Neural cell (in vitro differentiated cells): ENCODE results near the gene SLC12A9. TPM values are rescaled to one million over a fixed set of nuclear protein-coding genes. Genes with fewer than 3 reads are reported as not detected.

ENCODE experiments used
- H2AFZ ChIP-seq: fragments of 200-600, 300-800 bp; sonication (generic), shearing (Covaris generic); 2 replicates; pipeline ENCODE4 v1.6.0; 2014; ENCODE audit warnings: low read depth, mild to moderate bottlenecking, antibody characterized with exemption, low read length, moderate library complexity
- H3F3A ChIP-seq: fragments of 200-600 bp; shearing (Covaris generic); 2 replicates; pipeline ENCODE4 v1.6.1; 2016; ENCODE audit warnings: mild to moderate bottlenecking, moderate library complexity, mixed read lengths, antibody characterized with exemption, low read length; ENCODE audit not compliant: insufficient read depth, poor library complexity, severe bottlenecking
- H3K27ac ChIP-seq: fragments of 200-600, 300-800 bp; sonication (generic), shearing (Covaris generic); 2 replicates; pipeline ENCODE4 v1.5.1; 2014; ENCODE audit warnings: mild to moderate bottlenecking, low read length, moderate library complexity
- H3K27me3 ChIP-seq: fragments of 300-800, 200-600 bp; sonication (generic), shearing (Covaris generic); 2 replicates; pipeline ENCODE4 v1.6.0; 2014; ENCODE audit warnings: mild to moderate bottlenecking, low read depth, low read length, moderate library complexity; ENCODE audit not compliant: insufficient read depth
- H3K36me3 ChIP-seq: fragments of 300-800, 200-600 bp; sonication (generic), shearing (Covaris generic); 2 replicates; pipeline ENCODE4 v1.5.1; 2014; ENCODE audit warnings: mild to moderate bottlenecking, antibody characterized with exemption, low read length, moderate library complexity; ENCODE audit not compliant: insufficient read depth
- H3K4me2 ChIP-seq: fragments of 300-800, 200-600 bp; sonication (generic), shearing (Covaris generic); 2 replicates; pipeline ENCODE4 v1.6.0; 2014; ENCODE audit warnings: mild to moderate bottlenecking, low read length
- H3K4me3 ChIP-seq: fragments of 300-800, 200-600 bp; sonication (generic), shearing (Covaris generic); 2 replicates; pipeline ENCODE4 v1.5.1; 2014; ENCODE audit warnings: mild to moderate bottlenecking, low read length, moderate library complexity
- H3K79me2 ChIP-seq: fragments of 200-600 bp; shearing (Covaris generic); replicated peaks from 2 replicates; pipeline ENCODE4 v1.6.0; 2014; ENCODE audit warnings: mild to moderate bottlenecking, low read length, moderate library complexity; ENCODE audit not compliant: insufficient read depth
- H3K9ac ChIP-seq: fragments of 300-800, 200-600 bp; sonication (generic), shearing (Covaris generic); 2 replicates; pipeline ENCODE4 v1.6.1; 2016; ENCODE audit warnings: mild to moderate bottlenecking, low read length, mixed read lengths
- H3K9me2 ChIP-seq: fragments of 200-600 bp; shearing (Covaris generic); 2 replicates; pipeline ENCODE4 v1.6.1; 2016; ENCODE audit warnings: mild to moderate bottlenecking, low read length, mixed read lengths; ENCODE audit not compliant: insufficient read depth
- H3K9me3 ChIP-seq: fragments of 200-600, 300-800 bp; sonication (generic), shearing (Covaris generic); 2 replicates; pipeline ENCODE4 v1.6.1; 2016; ENCODE audit warnings: mild to moderate bottlenecking, mixed run types, low read length, moderate library complexity, mixed read lengths
- H4K20me1 ChIP-seq: fragments of 200-600 bp; shearing (Covaris generic); 2 replicates; pipeline ENCODE4 v1.6.1; 2016; ENCODE audit warnings: mild to moderate bottlenecking, mixed run types; ENCODE audit not compliant: insufficient read depth
- EP300 ChIP-seq: fragments of 450-650 bp; conservative IDR thresholded peaks from 2 replicates; pipeline ENCODE4 v1.6.1; 2014; ENCODE audit warnings: antibody characterized with exemption, mild to moderate bottlenecking, moderate library complexity; ENCODE audit not compliant: poor library complexity, severe bottlenecking
- EZH2 ChIP-seq: fragments of 200-600, 300-800 bp; shearing (Covaris generic), sonication (generic); IDR thresholded peaks from 2 replicates; pipeline ENCODE4 v1.6.1; 2014; ENCODE audit warnings: antibody characterized with exemption, low read length, borderline replicate concordance, mild to moderate bottlenecking; ENCODE audit not compliant: insufficient read depth, poor library complexity, severe bottlenecking
- MXI1 ChIP-seq: fragments of 450-650 bp; conservative IDR thresholded peaks from 2 replicates; pipeline ENCODE4 v1.6.1; 2014; ENCODE audit warnings: antibody characterized with exemption, mild to moderate bottlenecking; ENCODE audit not compliant: poor library complexity, severe bottlenecking
- POLR2AphosphoS5 ChIP-seq: IDR thresholded peaks from 2 replicates; pipeline ENCODE4 v1.6.1; 2012
- RAD21 ChIP-seq: fragments of 450-650 bp; conservative IDR thresholded peaks from 2 replicates; pipeline ENCODE4 v1.6.1; 2014; ENCODE audit warnings: antibody characterized with exemption, mild to moderate bottlenecking, moderate library complexity
- SMC3 ChIP-seq: fragments of 450-650 bp; conservative IDR thresholded peaks from 2 replicates; pipeline ENCODE4 v1.6.1; 2014; ENCODE audit warnings: antibody characterized with exemption, mild to moderate bottlenecking, moderate library complexity; ENCODE audit not compliant: poor library complexity
- TAF1 ChIP-seq: IDR thresholded peaks from 2 replicates; pipeline ENCODE4 v1.6.1; 2012; ENCODE audit warnings: low read depth
- polyA plus RNA-seq: library from polyadenylated mRNA; depleted of rRNA; stranded (reverse); fragments of >200 nt; gene quantifications from 2 replicates; pipeline ENCODE4 v1.2.3, GENCODE V29; 2014
- TF ChIP-seq, protein P1 (sequence below): fragments of 450-650 bp; IDR thresholded peaks from 2 replicates; pipeline ENCODE4 v1.5.1; 2014; ENCODE audit warnings: antibody characterized with exemption, mild to moderate bottlenecking, moderate library complexity; ENCODE audit not compliant: poor library complexity, severe bottlenecking
- TF ChIP-seq, protein P2 (sequence below): IDR thresholded peaks from 2 replicates; pipeline ENCODE4 v1.6.1; 2012; ENCODE audit warnings: borderline replicate concordance

The SLC12A9 gene
- polyA plus RNA-seq, 1 donor from 2014 or later = 21.2 TPM

DNA sequence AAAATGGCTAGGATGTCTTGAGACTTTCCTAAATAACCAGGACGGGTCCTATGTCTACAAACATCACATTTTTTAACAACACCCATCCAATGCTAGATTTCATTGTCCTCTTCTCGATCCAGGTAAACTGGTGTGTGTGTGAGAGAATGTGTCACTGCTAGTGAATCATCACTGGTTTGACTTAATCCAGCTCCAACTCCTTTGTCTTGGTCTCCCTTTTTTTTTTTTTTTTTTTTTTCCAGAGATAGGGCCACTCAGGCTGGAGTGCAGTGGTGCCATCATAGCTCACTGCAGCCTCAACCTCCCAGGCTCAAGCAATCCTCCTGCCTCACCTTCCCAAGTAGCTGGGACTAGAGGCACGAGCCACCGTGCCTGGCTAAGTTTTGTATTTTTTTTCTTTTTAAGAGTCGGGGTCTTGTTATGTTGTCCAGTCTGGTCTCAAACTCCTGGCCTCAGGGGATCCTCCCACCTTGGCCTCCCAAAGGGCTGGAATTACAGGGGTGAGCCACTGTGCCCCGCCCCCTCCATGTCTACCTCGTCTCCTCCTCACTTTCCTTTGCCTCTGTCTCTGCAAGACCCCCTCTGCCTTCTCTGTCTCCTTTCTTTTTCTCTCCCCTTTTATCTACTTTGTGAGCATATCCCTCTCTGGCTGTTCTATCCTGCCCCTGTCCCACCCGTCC lies 39.2 kb downstream of the SLC12A9 start:
- no peak overlapping the region for H3K4me3 ChIP-seq
- H3K9me2 ChIP-seq = no peaks in the 10 kb centered on the region
- H3K9me3 ChIP-seq = no peaks in the 10 kb centered on the region
- H3K4me2 ChIP-seq = no peak overlapping the region
- no peak overlapping the region for H3K9ac ChIP-seq
- no peak overlapping the region for H3K27ac ChIP-seq
- no peak for TF ChIP-seq EP300
- no peaks in the 10 kb centered on the region for H3K79me2 ChIP-seq
- no peaks in the 10 kb centered on the region for H3F3A ChIP-seq
- H3K36me3 ChIP-seq = peaks cover 18% of the 10 kb centered on the region
- H3K27me3 ChIP-seq = peaks cover 21% of the 10 kb centered on the region
- no peak overlapping the region for H2AFZ ChIP-seq
- H4K20me1 ChIP-seq = no peaks in the 10 kb centered on the region

DNA sequence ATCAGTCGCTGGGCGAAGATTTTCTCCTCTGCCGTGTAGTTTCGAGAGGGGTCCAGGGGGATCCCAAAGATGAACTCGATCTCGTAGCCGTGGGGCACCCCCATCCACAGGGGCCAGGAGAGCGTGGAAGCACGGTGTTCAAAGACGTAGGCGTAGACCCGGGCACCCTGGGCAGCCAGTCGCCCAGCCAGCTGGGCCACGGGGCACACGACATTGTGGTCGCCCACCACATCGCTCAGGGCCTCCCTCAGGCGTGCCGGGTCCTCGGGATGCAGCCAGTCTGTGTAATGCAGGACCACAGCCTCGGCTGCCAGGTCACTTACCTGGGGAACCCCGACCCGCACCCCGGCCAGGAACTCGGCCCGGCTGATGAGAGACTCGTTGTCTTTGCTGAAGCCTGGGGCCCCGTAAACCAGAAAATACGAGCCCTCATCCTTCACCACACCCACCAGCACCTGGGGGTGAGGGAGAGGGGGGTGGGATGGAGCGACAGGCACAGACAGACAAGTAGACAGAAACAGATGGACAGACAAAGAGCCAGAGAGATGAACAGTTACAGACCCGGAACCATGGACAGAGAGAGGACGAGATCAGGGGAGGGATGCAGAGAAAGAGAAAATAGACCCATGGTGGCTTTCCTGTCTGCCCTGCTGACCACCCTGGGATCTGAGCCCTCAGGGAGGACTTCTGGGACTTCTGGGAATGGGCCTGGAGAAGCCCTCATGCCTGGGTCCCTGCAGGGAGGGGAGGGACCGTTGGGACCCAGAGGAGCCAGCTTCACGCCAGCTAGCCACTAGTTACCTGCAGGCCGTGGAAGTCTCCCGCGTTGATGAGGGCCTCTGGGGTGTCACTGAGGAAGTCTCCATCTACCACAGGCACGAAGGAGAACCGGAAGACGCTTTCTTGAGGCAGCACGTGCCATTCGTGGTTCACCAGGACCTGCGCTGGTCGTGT lies 40.1 kb downstream of the SLC12A9 start:
- H3K27me3 ChIP-seq = peaks cover 26% of the 10 kb centered on the region
- H3K27ac ChIP-seq = no peak overlapping the region
- no peaks in the 10 kb centered on the region for H3K9me3 ChIP-seq
- no peaks in the 10 kb centered on the region for H3K9me2 ChIP-seq
- no peaks in the 10 kb centered on the region for H3K79me2 ChIP-seq
- peaks cover 11% of the 10 kb centered on the region for H3K36me3 ChIP-seq
- no peak overlapping the region for H3K9ac ChIP-seq
- no peaks in the 10 kb centered on the region for H3F3A ChIP-seq
- no peak overlapping the region for H3K4me3 ChIP-seq
- no peak overlapping the region for H2AFZ ChIP-seq
- H3K4me2 ChIP-seq = no peak overlapping the region
- TF ChIP-seq SMC3 (no peak), POLR2AphosphoS5 (no peak), RAD21 (no peak), MXI1 (no peak), EP300 (no peak), EZH2 (no peak), TAF1 (no peak)
- TF ChIP-seq, protein P1, sequence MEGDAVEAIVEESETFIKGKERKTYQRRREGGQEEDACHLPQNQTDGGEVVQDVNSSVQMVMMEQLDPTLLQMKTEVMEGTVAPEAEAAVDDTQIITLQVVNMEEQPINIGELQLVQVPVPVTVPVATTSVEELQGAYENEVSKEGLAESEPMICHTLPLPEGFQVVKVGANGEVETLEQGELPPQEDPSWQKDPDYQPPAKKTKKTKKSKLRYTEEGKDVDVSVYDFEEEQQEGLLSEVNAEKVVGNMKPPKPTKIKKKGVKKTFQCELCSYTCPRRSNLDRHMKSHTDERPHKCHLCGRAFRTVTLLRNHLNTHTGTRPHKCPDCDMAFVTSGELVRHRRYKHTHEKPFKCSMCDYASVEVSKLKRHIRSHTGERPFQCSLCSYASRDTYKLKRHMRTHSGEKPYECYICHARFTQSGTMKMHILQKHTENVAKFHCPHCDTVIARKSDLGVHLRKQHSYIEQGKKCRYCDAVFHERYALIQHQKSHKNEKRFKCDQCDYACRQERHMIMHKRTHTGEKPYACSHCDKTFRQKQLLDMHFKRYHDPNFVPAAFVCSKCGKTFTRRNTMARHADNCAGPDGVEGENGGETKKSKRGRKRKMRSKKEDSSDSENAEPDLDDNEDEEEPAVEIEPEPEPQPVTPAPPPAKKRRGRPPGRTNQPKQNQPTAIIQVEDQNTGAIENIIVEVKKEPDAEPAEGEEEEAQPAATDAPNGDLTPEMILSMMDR = no peak
- TF ChIP-seq, protein P2, sequence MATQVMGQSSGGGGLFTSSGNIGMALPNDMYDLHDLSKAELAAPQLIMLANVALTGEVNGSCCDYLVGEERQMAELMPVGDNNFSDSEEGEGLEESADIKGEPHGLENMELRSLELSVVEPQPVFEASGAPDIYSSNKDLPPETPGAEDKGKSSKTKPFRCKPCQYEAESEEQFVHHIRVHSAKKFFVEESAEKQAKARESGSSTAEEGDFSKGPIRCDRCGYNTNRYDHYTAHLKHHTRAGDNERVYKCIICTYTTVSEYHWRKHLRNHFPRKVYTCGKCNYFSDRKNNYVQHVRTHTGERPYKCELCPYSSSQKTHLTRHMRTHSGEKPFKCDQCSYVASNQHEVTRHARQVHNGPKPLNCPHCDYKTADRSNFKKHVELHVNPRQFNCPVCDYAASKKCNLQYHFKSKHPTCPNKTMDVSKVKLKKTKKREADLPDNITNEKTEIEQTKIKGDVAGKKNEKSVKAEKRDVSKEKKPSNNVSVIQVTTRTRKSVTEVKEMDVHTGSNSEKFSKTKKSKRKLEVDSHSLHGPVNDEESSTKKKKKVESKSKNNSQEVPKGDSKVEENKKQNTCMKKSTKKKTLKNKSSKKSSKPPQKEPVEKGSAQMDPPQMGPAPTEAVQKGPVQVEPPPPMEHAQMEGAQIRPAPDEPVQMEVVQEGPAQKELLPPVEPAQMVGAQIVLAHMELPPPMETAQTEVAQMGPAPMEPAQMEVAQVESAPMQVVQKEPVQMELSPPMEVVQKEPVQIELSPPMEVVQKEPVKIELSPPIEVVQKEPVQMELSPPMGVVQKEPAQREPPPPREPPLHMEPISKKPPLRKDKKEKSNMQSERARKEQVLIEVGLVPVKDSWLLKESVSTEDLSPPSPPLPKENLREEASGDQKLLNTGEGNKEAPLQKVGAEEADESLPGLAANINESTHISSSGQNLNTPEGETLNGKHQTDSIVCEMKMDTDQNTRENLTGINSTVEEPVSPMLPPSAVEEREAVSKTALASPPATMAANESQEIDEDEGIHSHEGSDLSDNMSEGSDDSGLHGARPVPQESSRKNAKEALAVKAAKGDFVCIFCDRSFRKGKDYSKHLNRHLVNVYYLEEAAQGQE = no peak
- no peaks in the 10 kb centered on the region for H4K20me1 ChIP-seq
